DOHH2 (cell line): Measurements from ENCODE around the gene NMBR.
"Not testable (repeated sequence)": the region's sequence is repeated elsewhere in the genome, so short reads cannot be mapped to it uniquely, and the experiment has no call there.

Experiments used
- H3F3A ChIP-seq: fragments of 200-600 bp; sonication (generic), shearing (Covaris generic); 2 replicates; pipeline ENCODE4 v1.6.0; 2016; ENCODE audit warnings: antibody characterized with exemption, mild to moderate bottlenecking; ENCODE audit not compliant: control insufficient read depth, insufficient read depth
- H3K27ac ChIP-seq: fragments of 200-600 bp; sonication (generic); 2 replicates; pipeline ENCODE4 v1.5.1; 2014; ENCODE audit warnings: low read depth, mild to moderate bottlenecking, low read length, moderate library complexity
- H3K27me3 ChIP-seq: fragments of 200-600 bp; sonication (generic); 2 replicates; pipeline ENCODE4 v1.6.1; 2014; ENCODE audit warnings: mild to moderate bottlenecking, low read length, mixed read lengths; ENCODE audit not compliant: control insufficient read depth
- H3K36me3 ChIP-seq: fragments of 200-600 bp; sonication (generic); 2 replicates; pipeline ENCODE4 v1.6.1; 2014; ENCODE audit warnings: mild to moderate bottlenecking, low read length, moderate library complexity, mixed read lengths; ENCODE audit not compliant: control insufficient read depth
- H3K4me1 ChIP-seq: fragments of 200-600 bp; sonication (generic); 2 replicates; pipeline ENCODE4 v1.6.1; 2014; ENCODE audit warnings: mild to moderate bottlenecking, low read length, mixed read lengths; ENCODE audit not compliant: control insufficient read depth
- H3K4me2 ChIP-seq: fragments of 200-600 bp; sonication (generic); 2 replicates; pipeline ENCODE4 v1.6.0; 2014; ENCODE audit warnings: mild to moderate bottlenecking, low read length, moderate library complexity
- H3K4me3 ChIP-seq: fragments of 200-600 bp; sonication (generic); 2 replicates; pipeline ENCODE4 v1.5.1; 2014; ENCODE audit warnings: mild to moderate bottlenecking, low read length, mixed read lengths
- H3K79me2 ChIP-seq: fragments of 200-600 bp; sonication (generic); 2 replicates; pipeline ENCODE4 v1.6.1; 2014; ENCODE audit warnings: mild to moderate bottlenecking, low read length, mixed read lengths; ENCODE audit not compliant: control insufficient read depth
- H3K9me2 ChIP-seq: fragments of 200-600 bp; sonication (generic); replicated peaks from 2 replicates; pipeline ENCODE4 v1.6.1; 2014; ENCODE audit warnings: mild to moderate bottlenecking, low read length, mixed read lengths; ENCODE audit not compliant: control insufficient read depth
- H3K9me3 ChIP-seq: fragments of 200-600 bp; sonication (generic); 2 replicates; pipeline ENCODE4 v1.6.1; 2014; ENCODE audit warnings: antibody characterized with exemption, low read length, mixed read lengths; ENCODE audit not compliant: control insufficient read depth, insufficient read depth
- H4K20me1 ChIP-seq: fragments of 200-600 bp; sonication (generic); 2 replicates; pipeline ENCODE4 v1.6.0; 2014; ENCODE audit warnings: low read depth, mild to moderate bottlenecking, antibody characterized with exemption, low read length, moderate library complexity; ENCODE audit not compliant: control insufficient read depth, insufficient read depth
- CTCF ChIP-seq: fragments of 200-600 bp; sonication (generic); IDR thresholded peaks from one replicate; pipeline ENCODE4 v1.5.1; 2014; ENCODE audit warnings: antibody characterized with exemption, mild to moderate bottlenecking, low read depth, low read length; ENCODE audit not compliant: poor library complexity, severe bottlenecking
- EZH2phosphoT487 ChIP-seq: fragments of 200-600 bp; sonication (generic); IDR thresholded peaks from 2 replicates; pipeline ENCODE4 v1.6.1; 2017; ENCODE audit warnings: borderline replicate concordance, mild to moderate bottlenecking, antibody characterized with exemption, low read length, moderate library complexity, mixed read lengths

NMBR gene

DNA sequence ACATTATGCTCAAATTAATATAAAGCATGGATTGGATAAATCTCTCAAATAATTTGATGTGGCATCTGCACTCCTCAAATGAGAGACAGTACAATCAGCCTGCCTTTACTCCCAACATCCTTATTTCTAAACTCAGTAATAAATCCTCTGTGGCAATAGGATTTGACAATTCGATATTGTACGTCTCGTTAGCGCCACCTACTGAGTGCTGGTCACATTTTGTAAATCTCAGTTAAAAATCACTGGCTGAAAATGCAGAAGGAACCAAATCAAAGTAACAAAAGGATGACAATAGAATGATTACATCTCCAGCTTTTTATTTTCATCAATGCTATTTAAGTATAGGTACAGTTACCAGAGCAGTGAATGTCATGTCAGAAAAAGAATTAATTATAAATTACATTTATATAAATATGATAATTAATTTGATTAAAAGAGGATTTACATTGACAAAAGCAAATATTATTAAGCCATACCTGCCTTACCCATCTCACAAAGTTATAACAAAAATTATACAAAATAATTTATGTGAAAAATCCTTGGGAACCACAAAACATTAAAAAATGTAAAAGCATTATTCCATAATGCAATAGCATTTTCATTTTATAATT lies 34.4 kb downstream of the NMBR start:
- Histone ChIP-seq H3K9me2 (no peaks in the 10 kb centered on the region), H3K4me3 (no peak overlapping the region), H3K4me1 (no peaks in the 10 kb centered on the region), H4K20me1 (no peaks in the 10 kb centered on the region), H3K27me3 (0 out of 2 replicates have a peak, but pooled peaks cover 2% of the 10 kb centered on the region), H3K4me2 (no peak overlapping the region), H3K79me2 (no peaks in the 10 kb centered on the region), H3F3A (no peaks in the 10 kb centered on the region), H3K27ac (no peak overlapping the region), H3K9me3 (no peaks in the 10 kb centered on the region), H3K36me3 (no peaks in the 10 kb centered on the region)
- no peak for TF ChIP-seq EZH2phosphoT487
- peak; percentile 83 for TF ChIP-seq CTCF

- H3F3A ChIP-seq, H3K9me3 ChIP-seq, H3K27ac ChIP-seq, H3K4me1 ChIP-seq, H3K79me2 ChIP-seq, H3K4me2 ChIP-seq, H3K4me3 ChIP-seq, H4K20me1 ChIP-seq, H3K27me3 ChIP-seq, H3K36me3 ChIP-seq, H3K9me2 ChIP-seq: not testable (repeated sequence)
Observed at GRCh38 chr6:142110820-142111219, 36.1 kb downstream of the NMBR start.

GRCh38 chr6:142104820-142105219 lies 42.1 kb downstream of the NMBR start:
- not testable (repeated sequence) for H3K27me3 ChIP-seq, H3K4me3 ChIP-seq, H3K9me2 ChIP-seq, H3K9me3 ChIP-seq, H4K20me1 ChIP-seq, H3F3A ChIP-seq, H3K4me1 ChIP-seq, H3K36me3 ChIP-seq, H3K79me2 ChIP-seq, H3K4me2 ChIP-seq, H3K27ac ChIP-seq

- Histone ChIP-seq H3K4me3 (no peak overlapping the region), H3K36me3 (no peaks in the 10 kb centered on the region)
Observed at GRCh38 chr6:142088858-142089216, 58.1 kb downstream of the NMBR start.

More at GRCh38 chr6:142088858-142089216, 58.1 kb downstream of the NMBR start:
- Histone ChIP-seq H3K4me1 (no peaks in the 10 kb centered on the region), H4K20me1 (no peaks in the 10 kb centered on the region), H3K27ac (no peak overlapping the region), H3K9me3 (no peaks in the 10 kb centered on the region), H3K9me2 (no peaks in the 10 kb centered on the region), H3F3A (no peaks in the 10 kb centered on the region), H3K79me2 (no peaks in the 10 kb centered on the region), H3K27me3 (no peaks in the 10 kb centered on the region), H3K4me2 (no peak overlapping the region)
- TF ChIP-seq EZH2phosphoT487 (no peak), CTCF (no peak)
